ENCODE results near the gene RAB3GAP1.

DNA sequence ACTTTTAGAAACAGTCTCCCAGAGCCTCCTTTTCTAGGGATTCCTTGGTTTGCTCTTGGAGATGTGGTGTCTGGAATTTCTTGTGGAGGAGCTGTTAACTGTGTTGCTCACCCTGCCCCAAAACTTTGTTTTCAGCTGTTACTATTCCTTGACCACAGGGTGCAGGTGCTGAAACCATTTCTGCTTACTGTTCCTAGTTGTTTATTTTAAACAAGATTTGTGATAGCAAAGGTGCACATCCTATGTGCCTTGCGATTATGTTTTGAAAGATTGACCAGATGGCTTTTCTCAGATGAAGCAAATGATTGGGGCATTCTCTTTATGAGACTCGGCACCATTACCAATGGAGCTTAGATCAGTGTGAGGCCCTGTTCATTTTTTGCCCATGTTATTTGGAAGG lies 111.2 kb downstream of the RAB3GAP1 start:
- TF ChIP-seq CTCF (IDR thresholded peaks at IDR 0.05) (no peak), EP300 (IDR thresholded peaks at IDR 0.05; ENCODE audit: low read depth) (no peak), POLR2AphosphoS5 (IDR thresholded peaks at IDR 0.05) (no peak)
